HepG2 (cell line): ENCODE measurements around the gene GRB10. TPM values are rescaled to one million over a fixed set of nuclear protein-coding genes. Genes with fewer than 3 reads are reported as not detected.
A peak's percentile ranks its signal among the peaks of the same experiment; 100 is the strongest.
"Not testable (repeated sequence)": the region's sequence is repeated elsewhere in the genome, so short reads cannot be mapped to it uniquely, and the experiment has no call there.

Source experiments
- ATAC-seq: fragments of 200-7000 bp; cut with Tn5 transposase; 3 replicates; pipeline ENCODE4 v1.9.1; 2020; ENCODE audit warnings: mild to moderate bottlenecking, moderate library complexity
- BruUV-seq: library from RNA; stranded (reverse); fragments of 400-500 nt; replicated peaks from 2 replicates; lab custom pipeline; 2021; lab: Mats Ljungman, UMichigan
- CTCF ChIA-PET: fragments of 300-600 bp; formaldehyde crosslinking; extraction: SDS; loops from one replicate; lab custom pipeline; 2021; ENCODE audit warnings: low total read pairs, inconsistent platforms, low intra/inter-chr PET ratio; lab: Yijun Ruan, JAX
- POLR2A ChIA-PET: fragments of 350-600 bp; sonication (Branson Sonifier 250); formaldehyde crosslinking; loops from one replicate; lab custom pipeline; 2020; ENCODE audit warnings: antibody characterized with exemption, inconsistent platforms; lab: Yijun Ruan, JAX
- DNase-seq: peaks from one replicate; pipeline ENCODE4 v3.0.0-alpha.2; 2015; ENCODE audit warnings: low spot score
- FAIRE-seq: peaks from 3 replicates; lab custom pipeline; 2011; peaks lifted over from hg19 to GRCh38; lab: Jason Lieb, UNC
- H2AFZ ChIP-seq: one replicate; pipeline ENCODE4 v1.6.1; 2011; ENCODE audit warnings: low read length, inconsistent platforms
- H3K27ac ChIP-seq: fragments of 300-600 bp; 3 replicates; pipeline ENCODE4 v1.8.0; 2011; ENCODE audit warnings: mixed run types, mild to moderate bottlenecking, mixed read lengths, low read length, inconsistent platforms; ENCODE audit not compliant: insufficient read depth; ENCODE audit errors: extremely low read length
- H3K27me3 ChIP-seq, 2 experiments: fragments of 200-600 bp in 1 of 2; 2 replicates in 1 of 2; 3 replicates in 1 of 2; pipeline versions ENCODE4 v1.6.0 to v1.8.0; 2011; ENCODE audit warnings: low read length in 2 of 2, mild to moderate bottlenecking in 2 of 2, moderate library complexity in 2 of 2, inconsistent platforms in 1 of 2; ENCODE audit not compliant: insufficient read depth in 2 of 2, control insufficient read depth in 1 of 2
- H3K36me3 ChIP-seq, 2 experiments: fragments of 200-600 bp in 1 of 2; replicated peaks in 1 of 2; 2 replicates in 1 of 2; 3 replicates in 1 of 2; pipeline versions ENCODE4 v1.5.1 to v1.8.0; 2011; ENCODE audit warnings: low read length in 2 of 2, inconsistent platforms in 1 of 2; ENCODE audit not compliant: insufficient read depth in 2 of 2, control insufficient read depth in 1 of 2
- H3K4me1 ChIP-seq: 2 replicates; pipeline ENCODE4 v1.5.1; 2012; ENCODE audit warnings: low read length, inconsistent platforms; ENCODE audit not compliant: insufficient read depth
- H3K4me2 ChIP-seq: 2 replicates; pipeline ENCODE4 v1.6.0; 2011; ENCODE audit warnings: low read depth, low read length, inconsistent platforms
- H3K4me3 ChIP-seq, 3 experiments: fragments of 200-600 bp in 1 of 3; sonication (generic), shearing (Covaris generic) in 1 of 3; replicated peaks in 1 of 3; 2 replicates each; pipeline ENCODE4 v1.5.1; 2011 to 2016; ENCODE audit warnings: low read length in 3 of 3, inconsistent platforms in 2 of 3, low read depth in 2 of 3, mild to moderate bottlenecking in 2 of 3, control low read depth in 1 of 3, mixed read lengths in 1 of 3; ENCODE audit not compliant: insufficient read depth in 1 of 3
- H3K79me2 ChIP-seq: one replicate; pipeline ENCODE4 v1.6.1; 2011; ENCODE audit warnings: low read length, inconsistent platforms; ENCODE audit not compliant: insufficient read depth
- H3K9ac ChIP-seq: 2 replicates; pipeline ENCODE4 v1.6.0; 2011; ENCODE audit warnings: mild to moderate bottlenecking, low read depth, low read length, inconsistent platforms; ENCODE audit not compliant: insufficient read depth
- H3K9me3 ChIP-seq: 2 replicates; pipeline ENCODE4 v1.5.1; 2012; ENCODE audit warnings: mild to moderate bottlenecking, low read length
- H4K20me1 ChIP-seq: 2 replicates; pipeline ENCODE4 v1.6.0; 2011; ENCODE audit warnings: inconsistent platforms, mild to moderate bottlenecking, low read length, moderate library complexity; ENCODE audit not compliant: insufficient read depth
- ARNT ChIP-seq: fragments of 450-650 bp; IDR thresholded peaks from 2 replicates; pipeline ENCODE4 v1.6.1; 2017
- HNF4G ChIP-seq, 2 experiments: sonication (generic) in 1 of 2; formaldehyde crosslinking in 1 of 2; IDR thresholded peaks; 2 replicates each; pipeline versions ENCODE4 v1.4.0 to v1.6.1; 2011 to 2020; ENCODE audit warnings: borderline replicate concordance in 2 of 2, low read depth in 2 of 2, mild to moderate bottlenecking in 2 of 2, low read length in 1 of 2, missing genetic modification reagents in 1 of 2, moderate library complexity in 1 of 2
- NFE2L2 ChIP-seq: fragments of 150-350 bp; IDR thresholded peaks from 2 replicates; pipeline ENCODE4 v1.6.1; 2014; ENCODE audit warnings: low read length
- RBM39 ChIP-seq: fragments of 200-400 bp; formaldehyde crosslinking; IDR thresholded peaks from one replicate; pipeline ENCODE4 v1.6.1; 2018; ENCODE audit warnings: antibody characterized with exemption, mild to moderate bottlenecking, low read depth, low read length; ENCODE audit not compliant: poor library complexity, severe bottlenecking
- REXO4 ChIP-seq: sonication (generic); formaldehyde crosslinking; IDR thresholded peaks from 2 replicates; pipeline ENCODE4 v1.8.0; 2022; ENCODE audit warnings: missing genetic modification reagents, mild to moderate bottlenecking, borderline replicate concordance
- RXRB ChIP-seq: IDR thresholded peaks from 2 replicates; pipeline ENCODE4 v1.6.1; 2016; ENCODE audit warnings: borderline replicate concordance, missing genetic modification reagents, missing compliant biosample characterization
- SRF ChIP-seq: IDR thresholded peaks from 2 replicates; pipeline ENCODE4 v1.6.1; 2011; ENCODE audit warnings: mild to moderate bottlenecking, low read depth, low read length, moderate library complexity
- TEAD3 ChIP-seq: optimal IDR thresholded peaks from 2 replicates; pipeline ENCODE3; 2016; ENCODE audit warnings: borderline replicate concordance
- THAP11 ChIP-seq: IDR thresholded peaks from 2 replicates; pipeline ENCODE4 v1.6.1; 2016; ENCODE audit warnings: missing biosample characterization, missing genetic modification reagents
- ZBTB3 ChIP-seq: sonication (generic); formaldehyde crosslinking; IDR thresholded peaks from 2 replicates; pipeline ENCODE4 v1.4.0; 2020; ENCODE audit warnings: low read depth, mild to moderate bottlenecking, moderate library complexity, missing genetic modification reagents, borderline replicate concordance
- ZBTB8A ChIP-seq: sonication (generic); formaldehyde crosslinking; IDR thresholded peaks from 2 replicates; pipeline ENCODE4 v1.4.0; 2020; ENCODE audit warnings: mild to moderate bottlenecking, low read depth, missing genetic modification reagents, borderline replicate concordance
- WGBS: methylation state at CpG from one replicate; pipeline ENCODE4 v1.1.6; 2017; ENCODE audit warnings: low lambda C conversion rate; 5-methylcytosine and 5-hydroxymethylcytosine counted together
- in situ Hi-C: cut with HindIII; loops from 2 replicates; pipeline ENCODE4 v1.10.0; 2017; ENCODE audit warnings: low pct_unique_long_range_greater_than_20kb; ENCODE audit not compliant: extremely low pct_ligation_motif_present
- intact Hi-C: fragments of 100-400 bp; cut with micrococcal nuclease; formaldehyde crosslinking; loops from one replicate; pipeline ENCODE4 v1.10.0; 2022; ENCODE audit not compliant: unreplicated experiment
- polyA plus RNA-seq, 8 experiments: library from polyadenylated mRNA; depleted of rRNA in 3 of 8; stranded (reverse) in 7 of 8; unstranded in 1 of 8; fragments of >200 nt; fragmentation: Illumina TruSeq in 4 of 8; extraction: Trizol in 4 of 8; gene quantifications; 2 replicates each; pipeline versions ENCODE4 v1.2.1 to v1.2.3, GENCODE V29; 2011 to 2016; ENCODE audit warnings: low read depth in 4 of 8, missing spikeins in 1 of 8, mixed read lengths in 1 of 8; ENCODE audit not compliant: insufficient read depth in 1 of 8
- total RNA-seq, 5 experiments: library from RNA; depleted of rRNA; stranded (reverse); fragments of >200 nt; fragmentation: Illumina TruSeq; extraction: Trizol; gene quantifications; 2 replicates each; pipeline ENCODE4 v1.2.3, GENCODE V29; 2016; ENCODE audit warnings: low read depth in 1 of 5
- TF ChIP-seq, protein P1 (sequence below), 2 experiments: sonication (generic) in 1 of 2; formaldehyde crosslinking in 1 of 2; IDR thresholded peaks; 2 replicates each; pipeline versions ENCODE4 v1.4.0 to v1.6.1; 2016 to 2020; ENCODE audit warnings: borderline replicate concordance in 1 of 2, low read depth in 1 of 2, mild to moderate bottlenecking in 1 of 2, missing genetic modification reagents in 1 of 2
- TF ChIP-seq, protein P2 (sequence below): IDR thresholded peaks from 2 replicates; pipeline ENCODE4 v1.6.1; 2016; ENCODE audit warnings: missing compliant biosample characterization, missing genetic modification reagents, borderline replicate concordance

GRB10 gene
- total and polyA plus RNA-seq, 2 of the 13 experiments (the other 11 are each of a cell fraction or from before 2014, with no cell fraction given), result 4.0 to 6.8 TPM

- BruUV-seq, result no TSS peak
- no peaks in the 10 kb centered on the region for H4K20me1 ChIP-seq
- H3K4me3 ChIP-seq, result no peak overlapping the region
- H3K36me3 ChIP-seq, result no peaks in the 10 kb centered on the region
- peak overlapping the region; percentile 11 for H3K27ac ChIP-seq
- DNase-seq (peak; percentile 58), FAIRE-seq (no peak), ATAC-seq (0 out of 3 replicates have a peak, but pooled peaks have one; percentile 28)
- intact Hi-C loops (no loop called here), in situ Hi-C loops (no loop called here)
- peak overlapping the region; percentile 23 for H3K4me2 ChIP-seq
- ChIA-PET POLR2A (interaction anchor here (0.9 kb wide), 1 partner anchor 11 kb away, joined by 3 read pairs; no protein-coding TSS in a partner anchor), CTCF (no interaction called here)
- peaks cover 16% of the 10 kb centered on the region for H3K9me3 ChIP-seq
- TF ChIP-seq, protein P1, sequence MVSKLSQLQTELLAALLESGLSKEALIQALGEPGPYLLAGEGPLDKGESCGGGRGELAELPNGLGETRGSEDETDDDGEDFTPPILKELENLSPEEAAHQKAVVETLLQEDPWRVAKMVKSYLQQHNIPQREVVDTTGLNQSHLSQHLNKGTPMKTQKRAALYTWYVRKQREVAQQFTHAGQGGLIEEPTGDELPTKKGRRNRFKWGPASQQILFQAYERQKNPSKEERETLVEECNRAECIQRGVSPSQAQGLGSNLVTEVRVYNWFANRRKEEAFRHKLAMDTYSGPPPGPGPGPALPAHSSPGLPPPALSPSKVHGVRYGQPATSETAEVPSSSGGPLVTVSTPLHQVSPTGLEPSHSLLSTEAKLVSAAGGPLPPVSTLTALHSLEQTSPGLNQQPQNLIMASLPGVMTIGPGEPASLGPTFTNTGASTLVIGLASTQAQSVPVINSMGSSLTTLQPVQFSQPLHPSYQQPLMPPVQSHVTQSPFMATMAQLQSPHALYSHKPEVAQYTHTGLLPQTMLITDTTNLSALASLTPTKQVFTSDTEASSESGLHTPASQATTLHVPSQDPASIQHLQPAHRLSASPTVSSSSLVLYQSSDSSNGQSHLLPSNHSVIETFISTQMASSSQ (IDR thresholded peaks at IDR 0.05; ENCODE audit: low read depth), result no peak
- TF ChIP-seq, protein P1 (CRISPR knock-in tag; IDR thresholded peaks at IDR 0.05; ENCODE audit: borderline replicate concordance), result no peak
- TF ChIP-seq NFE2L2 (no peak), ZBTB3 (no peak), ARNT (no peak), RBM39 (no peak), REXO4 (CRISPR knock-in tag) (no peak), HNF4G (IDR thresholded peaks at IDR 0.05; ENCODE audit: borderline replicate concordance, low read depth, low read length) (0 out of 2 replicates have a peak, but pooled peaks have one; percentile 6), HNF4G (CRISPR knock-in tag; IDR thresholded peaks at IDR 0.05; ENCODE audit: borderline replicate concordance, low read depth) (no peak), RXRB (CRISPR knock-in tag) (peak; percentile 36; the same call in 1 of the 2 replicates), ZBTB8A (no peak), SRF (no peak), THAP11 (CRISPR knock-in tag) (no peak), TEAD3 (CRISPR knock-in tag) (peak; percentile 57)
- TF ChIP-seq, protein P2, sequence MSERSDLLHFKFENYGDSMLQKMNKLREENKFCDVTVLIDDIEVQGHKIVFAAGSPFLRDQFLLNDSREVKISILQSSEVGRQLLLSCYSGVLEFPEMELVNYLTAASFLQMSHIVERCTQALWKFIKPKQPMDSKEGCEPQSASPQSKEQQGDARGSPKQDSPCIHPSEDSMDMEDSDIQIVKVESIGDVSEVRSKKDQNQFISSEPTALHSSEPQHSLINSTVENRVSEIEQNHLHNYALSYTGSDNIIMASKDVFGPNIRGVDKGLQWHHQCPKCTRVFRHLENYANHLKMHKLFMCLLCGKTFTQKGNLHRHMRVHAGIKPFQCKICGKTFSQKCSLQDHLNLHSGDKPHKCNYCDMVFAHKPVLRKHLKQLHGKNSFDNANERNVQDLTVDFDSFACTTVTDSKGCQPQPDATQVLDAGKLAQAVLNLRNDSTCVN (CRISPR knock-in tag), result peak; percentile 95
- H2AFZ ChIP-seq, result no peak overlapping the region
- H3K9ac ChIP-seq, result no peak overlapping the region
- H3K4me1 ChIP-seq, result peaks cover 21% of the 10 kb centered on the region
- 4% methylated on average over 5 of the region's 5 CpGs for WGBS
- H3K27me3 ChIP-seq, result no peaks in the 10 kb centered on the region
- no peaks in the 10 kb centered on the region for H3K79me2 ChIP-seq
These were observed 202.6 kb downstream of the GRB10 start for GRCh38 chr7:50580057-50580456.

DNA sequence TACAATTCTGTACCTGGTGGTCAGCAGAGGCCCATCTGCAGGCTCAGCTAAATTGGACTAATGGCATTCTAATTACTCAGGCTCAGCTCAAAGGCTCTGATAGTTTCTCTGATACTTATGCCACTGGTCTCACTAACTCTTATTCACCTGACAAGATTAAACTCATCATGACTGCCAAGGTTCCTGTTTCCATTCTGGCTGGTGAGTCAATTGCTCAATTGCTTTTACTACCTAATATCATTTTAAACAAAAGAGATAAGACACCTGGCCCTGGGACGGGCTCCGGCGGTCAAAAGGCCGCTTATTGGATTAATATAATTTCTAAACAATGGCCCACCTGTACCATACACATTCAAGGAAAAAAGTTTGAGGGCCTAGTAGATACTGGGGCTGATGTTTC is 204.6 kb downstream of the GRB10 start:
- H3K9ac ChIP-seq, H3K4me2 ChIP-seq, H3K79me2 ChIP-seq, H3K27ac ChIP-seq, H2AFZ ChIP-seq, POLR2A ChIA-PET, BruUV-seq, in situ Hi-C loops, H3K27me3 ChIP-seq, CTCF ChIA-PET, H4K20me1 ChIP-seq, DNase-seq, H3K9me3 ChIP-seq, H3K36me3 ChIP-seq, ATAC-seq, FAIRE-seq, H3K4me3 ChIP-seq, intact Hi-C loops: not testable (repeated sequence)
- 48% methylated on average over 4 of the region's 4 CpGs for WGBS
- peaks cover 21% of the 10 kb centered on the region for H3K4me1 ChIP-seq
